ENCODE data around the gene MANSC4. TPM values are rescaled to one million over a fixed set of nuclear protein-coding genes. Genes with fewer than 3 reads are reported as not detected.

Gene MANSC4
- total and polyA plus RNA-seq, 10 of the 15 experiments (the other 5 are each of a cell fraction or from before 2014, with no cell fraction given): 0.18 to 0.21 (median 0.19) TPM; not detected in 7

- peak; percentile 59; the same call in 1 of the 2 replicates for TF ChIP-seq POLR2AphosphoS5 (IDR thresholded peaks at IDR 0.05; ENCODE audit: low read length)
- TF ChIP-seq TAF1 (IDR thresholded peaks at IDR 0.05; ENCODE audit: borderline replicate concordance, low read depth, low read length): peak; percentile 29; the same call in 1 of the 2 replicates
- no peak for TF ChIP-seq YBX1 (IDR thresholded peaks at IDR 0.05)
- no peak for TF ChIP-seq HDGF (IDR thresholded peaks at IDR 0.05)
- TF ChIP-seq ZNF207 (IDR thresholded peaks at IDR 0.05; ENCODE audit: borderline replicate concordance): no peak
- TF ChIP-seq ETV6 (conservative IDR thresholded peaks at IDR 0.05 in 1 of 2, IDR thresholded peaks at IDR 0.05 in 1 of 2; ENCODE audit: borderline replicate concordance in 1 of 2, low read depth in 1 of 2): 0 out of 4 replicates have a peak, but pooled peaks of 1 of the 2 experiments have one; percentile 12
- TF ChIP-seq PBX3 (IDR thresholded peaks at IDR 0.05; ENCODE audit: insufficient replicate concordance, low read depth, low read length): no peak
- TF ChIP-seq POU2F2 (IDR thresholded peaks at IDR 0.05; ENCODE audit: borderline replicate concordance, low read depth, low read length): no peak; the same call in 2 of the 3 replicates
- TF ChIP-seq ZNF274 (IDR thresholded peaks at IDR 0.05; ENCODE audit: insufficient read depth, insufficient read length): no peak
- peak; percentile 66 for TF ChIP-seq HDAC6 (IDR thresholded peaks at IDR 0.05; ENCODE audit: unreplicated experiment)
- 0 out of 2 replicates have a peak, but pooled peaks have one; percentile 35 for TF ChIP-seq TCF3 (IDR thresholded peaks at IDR 0.05; ENCODE audit: borderline replicate concordance, insufficient read depth, low read depth, low read length)
- TF ChIP-seq DPF2 (IDR thresholded peaks at IDR 0.05): 0 out of 2 replicates have a peak, but pooled peaks have one; percentile 46
- TF ChIP-seq BMI1 (IDR thresholded peaks at IDR 0.05; ENCODE audit: borderline replicate concordance): no peak
- peak; percentile 12 to 14 (median 13); a peak in 2 of 6 replicates for TF ChIP-seq CTCF (IDR thresholded peaks at IDR 0.05 in 2 of 3, conservative IDR thresholded peaks at IDR 0.05 in 1 of 3; ENCODE audit: control insufficient read depth in 2 of 3, extremely low read depth in 1 of 3, insufficient read depth in 1 of 3, low read depth in 3 of 3, low read length in 3 of 3)
- TF ChIP-seq EED (IDR thresholded peaks at IDR 0.05; ENCODE audit: low read depth): no peak
- no peak for TF ChIP-seq HDAC2 (IDR thresholded peaks at IDR 0.05)
- no peak for TF ChIP-seq MLLT1 (IDR thresholded peaks at IDR 0.05)
- TF ChIP-seq EP300 (IDR thresholded peaks at IDR 0.05; ENCODE audit: borderline replicate concordance in 1 of 2, control insufficient read depth in 1 of 2, low read depth in 2 of 2, low read length in 2 of 2): no peak
- no peak for TF ChIP-seq CEBPB (IDR thresholded peaks at IDR 0.05; ENCODE audit: borderline replicate concordance in 1 of 2, low read depth in 2 of 2, low read length in 2 of 2)
- TF ChIP-seq MTA3 (IDR thresholded peaks at IDR 0.05; ENCODE audit: borderline replicate concordance, low read length): no peak
- no peak for TF ChIP-seq CBFB (IDR thresholded peaks at IDR 0.05; ENCODE audit: low read depth)
- TF ChIP-seq SMARCA5 (IDR thresholded peaks at IDR 0.05): 0 out of 2 replicates have a peak, but pooled peaks have one; percentile 43
- TF ChIP-seq EGR1 (IDR thresholded peaks at IDR 0.05; ENCODE audit: borderline replicate concordance in 1 of 2, low read depth in 2 of 2, low read length in 2 of 2): peak in 1 of 2 experiments; percentile 1; a peak in 1 of 3 replicates
- TF ChIP-seq ATF3 (IDR thresholded peaks at IDR 0.05; ENCODE audit: borderline replicate concordance, extremely low read depth, low read depth, low read length): no peak
- TF ChIP-seq MYC (IDR thresholded peaks at IDR 0.05; ENCODE audit: insufficient read depth, insufficient read length, insufficient replicate concordance, low read length, severe bottlenecking): peak; percentile 41
Observed at GRCh38 chr12:27779920-27780611, at the start of gene MANSC4, which contains the start of gene KLHL42 (continued).

All from GM12878 (cell line).